ENCODE measurements around the gene RHEB.

GRCh38 chr7:151436446-151437158, 83.1 kb downstream of the RHEB start:
- TF ChIP-seq CTCF (conservative IDR thresholded peaks at IDR 0.05; ENCODE audit: low read depth, low read length) (no peak), EZH2 (IDR thresholded peaks at IDR 0.05; ENCODE audit: low read length, unreplicated experiment) (no peak), EZH2phosphoT487 (IDR thresholded peaks at IDR 0.05; ENCODE audit: borderline replicate concordance, low read length) (no peak)

Data from PC-3 (cell line).